ENCODE data around the gene DPP6. TPM values are rescaled to one million over a fixed set of nuclear protein-coding genes. Genes with fewer than 3 reads are reported as not detected.

The DPP6 gene
- total RNA-seq, 1 donor from 2014 or later = 56.3 TPM

- FAIRE-seq (no peak), DNase-seq (ENCODE audit: low spot score in 2 of 2) (no peak)
Observed at GRCh38 chr7:154726368-154726767, 674.2 kb downstream of the DPP6 start.

DNA sequence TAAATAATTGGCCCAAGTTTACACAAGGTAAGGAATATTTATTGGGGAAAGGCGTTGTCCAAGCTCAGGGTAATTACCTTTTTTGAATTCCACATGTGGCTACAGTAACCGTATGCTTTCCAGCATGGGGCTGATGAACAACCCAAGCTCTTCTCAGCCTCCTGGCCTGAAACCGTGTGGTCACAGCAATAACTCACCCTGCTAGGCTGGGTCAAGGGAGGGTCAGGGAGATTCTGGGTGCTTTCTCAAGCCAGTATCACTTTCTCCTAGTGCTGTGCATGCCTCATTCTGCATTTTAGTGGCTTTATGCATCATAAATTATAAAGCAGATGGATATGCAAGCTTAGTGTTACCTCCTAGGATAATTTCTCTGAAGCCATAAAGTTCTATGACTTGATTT is 676.9 kb downstream of the DPP6 start:
- no peak for DNase-seq (ENCODE audit: low spot score in 2 of 2)
- no peak for FAIRE-seq

DNA sequence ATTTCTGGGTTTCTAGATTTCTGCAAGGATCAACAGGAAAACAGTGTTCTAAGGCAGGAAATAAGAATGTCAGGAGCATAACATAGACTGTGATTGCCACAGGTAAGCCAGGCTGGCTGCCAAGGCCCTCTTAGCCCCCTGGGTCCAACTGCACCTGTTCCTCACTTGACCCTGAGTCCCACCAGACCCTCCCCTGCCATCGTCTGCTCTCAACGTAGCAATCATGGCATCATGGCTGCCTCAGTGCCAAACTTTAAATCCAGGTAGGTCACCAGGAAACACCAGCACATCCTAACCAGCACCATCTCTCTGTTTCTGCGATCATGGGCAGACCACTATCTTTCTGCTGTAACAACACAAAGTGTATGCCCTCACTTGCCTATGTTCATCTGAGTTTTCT is 683.6 kb downstream of the DPP6 start:
- DNase-seq (ENCODE audit: low spot score in 2 of 2) (no peak), FAIRE-seq (no peak)

DNA sequence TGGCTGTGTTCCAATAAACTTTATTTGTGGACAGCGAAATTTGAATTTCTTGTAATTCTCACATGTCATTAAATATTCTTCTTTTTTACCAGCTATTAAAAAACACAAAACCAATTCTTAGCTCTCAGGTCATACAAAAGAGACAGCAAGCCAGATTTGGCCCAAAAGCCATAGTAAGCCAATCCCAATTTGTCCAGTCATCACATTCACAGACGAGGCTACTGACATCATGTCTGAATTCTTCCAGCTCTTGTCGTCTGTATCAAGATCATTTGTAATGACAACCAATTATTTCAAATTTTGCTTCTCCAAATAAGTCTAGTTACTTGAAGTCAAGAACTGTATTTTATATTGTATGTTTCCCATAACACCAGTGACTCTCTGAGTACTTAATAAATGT is 684.2 kb downstream of the DPP6 start:
- FAIRE-seq = no peak

GRCh38 chr7:154738216-154738615 is 686.0 kb downstream of the DPP6 start:
- DNase-seq (ENCODE audit: low spot score in 2 of 2) (no peak), FAIRE-seq (no peak)

More for the DNA sequence above, 684.2 kb downstream of the DPP6 start:
- DNase-seq (ENCODE audit: low spot score in 2 of 2) = no peak

DNA sequence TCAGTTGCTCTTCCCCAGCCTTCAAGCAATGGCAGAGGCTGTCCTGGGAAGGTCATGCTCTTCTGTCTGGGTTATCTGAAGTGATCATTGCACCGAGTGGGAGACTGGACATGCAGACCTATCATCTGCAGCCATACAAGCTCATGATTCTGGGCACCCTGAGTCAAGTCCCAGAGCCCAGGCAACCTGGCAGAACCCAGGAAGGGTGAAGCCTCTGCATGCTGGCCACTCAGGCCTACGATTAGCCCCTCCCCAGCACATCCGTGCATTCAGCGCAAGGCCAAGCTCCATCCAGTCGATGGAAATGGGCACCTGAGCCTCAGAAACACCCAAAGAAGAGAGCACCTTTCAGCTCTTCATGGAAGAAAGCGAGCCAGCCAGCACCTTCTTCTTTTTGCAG is 688.9 kb downstream of the DPP6 start:
- FAIRE-seq = no peak

GRCh38 chr7:154743206-154743605 is 691.0 kb downstream of the DPP6 start:
- no peak for DNase-seq (ENCODE audit: low spot score in 2 of 2)
- no peak for FAIRE-seq

More for the DNA sequence above, 688.9 kb downstream of the DPP6 start:
- DNase-seq (ENCODE audit: low spot score in 2 of 2) = no peak

- DNase-seq (ENCODE audit: low spot score in 2 of 2) = peak in 1 of 2 donors; percentile 61
Observed at GRCh38 chr7:154744256-154744860, 692.2 kb downstream of the DPP6 start.

DNA sequence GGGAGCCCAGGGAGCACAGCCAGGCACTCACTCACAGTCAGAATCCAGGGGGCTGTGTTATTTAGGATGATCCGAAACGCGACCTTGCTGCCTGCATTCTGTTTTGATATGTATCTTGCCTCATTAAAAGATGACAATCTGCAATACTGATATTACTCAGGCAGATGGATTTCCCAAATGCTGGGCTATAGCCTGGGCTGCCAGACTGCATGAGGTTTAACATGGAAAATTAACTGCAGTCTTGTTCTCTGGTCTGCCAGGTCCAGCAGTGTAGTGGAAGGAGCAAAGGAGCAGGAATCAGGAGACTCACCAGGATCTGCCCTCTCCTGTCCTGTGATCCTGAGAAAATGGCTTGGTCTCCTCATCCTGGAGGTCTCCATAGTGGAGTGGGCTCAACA is 692.7 kb downstream of the DPP6 start:
- DNase-seq (ENCODE audit: low spot score in 2 of 2) (no peak), FAIRE-seq (no peak)

More at GRCh38 chr7:154744256-154744860, 692.2 kb downstream of the DPP6 start:
- FAIRE-seq = no peak

DNA sequence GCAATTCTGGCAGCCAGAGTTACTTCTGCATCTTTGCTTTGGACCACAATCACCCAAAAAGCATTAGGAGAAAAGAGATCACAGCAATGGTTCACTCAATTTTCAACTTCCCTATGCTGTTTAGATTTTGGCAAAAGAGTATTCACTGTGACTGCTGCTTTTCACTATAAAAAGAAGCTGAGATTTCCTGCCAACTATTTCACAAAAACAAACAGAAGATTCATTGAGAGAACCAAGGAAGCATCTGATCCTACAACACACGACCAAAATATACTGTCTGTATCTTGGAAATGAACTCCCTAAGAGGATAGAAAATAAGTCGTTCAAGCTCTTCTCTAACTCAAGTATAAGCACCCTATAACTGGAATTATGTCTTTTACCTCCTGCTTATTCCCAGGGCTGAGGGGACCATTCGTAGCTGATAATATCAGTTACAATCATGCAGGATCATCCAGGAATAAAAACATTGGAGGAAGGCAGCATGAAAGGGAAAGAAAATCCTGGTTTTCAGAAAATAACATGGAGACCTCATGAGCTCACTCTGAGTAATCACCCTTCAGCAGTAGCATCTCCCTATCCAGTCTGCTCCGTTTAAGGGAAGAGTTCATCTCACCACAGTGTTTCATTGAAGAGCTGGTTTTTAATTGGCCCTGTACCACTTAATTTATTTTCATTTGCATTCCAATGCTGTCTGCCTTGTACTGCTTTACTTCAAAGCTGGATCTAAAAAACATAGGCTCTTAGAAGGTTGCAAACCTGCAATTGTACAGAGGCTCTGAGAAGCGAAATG is 694.6 kb downstream of the DPP6 start:
- peak in 1 of 2 donors; percentile 51 for DNase-seq (ENCODE audit: low spot score in 2 of 2)
- FAIRE-seq = peak; percentile 81

GRCh38 chr7:154748089-154748786 is 696.0 kb downstream of the DPP6 start:
- DNase-seq (ENCODE audit: low spot score in 2 of 2) (no peak), FAIRE-seq (no peak)

- DNase-seq (ENCODE audit: low spot score in 2 of 2) = peak in 1 of 2 donors; percentile 32
- FAIRE-seq = no peak
Observed at GRCh38 chr7:154750353-154750801, 698.2 kb downstream of the DPP6 start.

- no peak for FAIRE-seq
- no peak for DNase-seq (ENCODE audit: low spot score in 2 of 2)
Observed at GRCh38 chr7:154753226-154753625, 701.0 kb downstream of the DPP6 start.

- DNase-seq (ENCODE audit: low spot score in 2 of 2) (no peak), FAIRE-seq (no peak)
Observed at GRCh38 chr7:154757756-154758155, 705.6 kb downstream of the DPP6 start.

GRCh38 chr7:154759989-154760388 is 707.8 kb downstream of the DPP6 start:
- no peak for FAIRE-seq
- no peak for DNase-seq (ENCODE audit: low spot score in 2 of 2)

DNA sequence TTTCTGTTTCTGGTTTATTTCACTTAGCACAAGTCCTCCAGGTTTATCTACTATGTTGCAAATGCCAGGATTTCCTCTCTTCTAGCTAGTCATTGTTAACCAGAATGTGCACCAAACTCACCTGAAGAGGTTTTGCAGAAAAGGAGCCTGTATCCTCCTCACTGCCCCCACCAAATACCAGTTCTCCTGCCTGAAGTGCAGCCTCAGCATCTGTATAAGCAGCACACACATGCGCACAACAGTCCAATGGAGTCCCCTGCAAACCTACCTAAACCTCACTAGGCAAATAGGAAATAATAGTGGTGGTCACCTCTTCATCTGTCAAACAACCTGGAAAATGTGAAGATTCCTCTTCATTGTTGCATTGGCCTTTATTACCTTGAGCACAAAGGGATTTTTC is 712.9 kb downstream of the DPP6 start:
- FAIRE-seq = no peak
- no peak for DNase-seq (ENCODE audit: low spot score in 2 of 2)

- no peak for DNase-seq (ENCODE audit: low spot score in 2 of 2)
Observed at GRCh38 chr7:154767142-154767541, 714.9 kb downstream of the DPP6 start.

DNA sequence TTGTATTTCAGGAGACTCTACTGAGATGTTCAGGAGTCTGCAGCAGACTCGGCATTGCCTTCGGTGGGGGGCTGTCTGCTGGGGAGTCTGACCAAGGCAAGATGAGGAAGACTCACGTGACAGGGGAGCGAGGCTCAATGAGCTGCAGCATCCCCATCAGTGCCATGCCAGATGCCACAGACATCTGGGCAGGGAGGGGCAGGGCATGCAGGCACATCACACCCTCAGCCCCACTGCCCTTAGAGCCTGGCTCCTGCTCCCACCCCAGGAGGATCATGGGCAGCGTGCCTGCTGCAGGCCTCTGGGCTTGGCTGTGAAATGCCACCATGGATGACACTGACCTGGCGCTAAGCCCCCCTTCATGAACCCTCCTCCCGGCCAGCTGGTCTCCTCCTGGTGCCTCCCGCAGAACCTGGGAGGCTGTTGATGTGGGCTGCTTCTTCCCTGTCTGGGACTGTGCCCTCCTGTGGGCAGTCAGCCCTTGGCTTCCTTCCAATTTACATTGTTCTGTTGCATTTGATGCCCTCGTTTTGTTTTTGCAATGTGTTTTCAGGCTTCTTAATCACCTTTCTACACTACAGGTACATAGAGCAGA is 715.7 kb downstream of the DPP6 start:
- FAIRE-seq (no peak), DNase-seq (ENCODE audit: low spot score in 2 of 2) (no peak)

More at GRCh38 chr7:154767142-154767541, 714.9 kb downstream of the DPP6 start:
- no peak for FAIRE-seq

- DNase-seq (ENCODE audit: low spot score in 2 of 2) = no peak
- no peak for FAIRE-seq
Observed at GRCh38 chr7:154769001-154769400, 716.8 kb downstream of the DPP6 start.

GRCh38 chr7:154769527-154769926 is 717.3 kb downstream of the DPP6 start:
- FAIRE-seq (no peak), DNase-seq (ENCODE audit: low spot score in 2 of 2) (no peak)

DNA sequence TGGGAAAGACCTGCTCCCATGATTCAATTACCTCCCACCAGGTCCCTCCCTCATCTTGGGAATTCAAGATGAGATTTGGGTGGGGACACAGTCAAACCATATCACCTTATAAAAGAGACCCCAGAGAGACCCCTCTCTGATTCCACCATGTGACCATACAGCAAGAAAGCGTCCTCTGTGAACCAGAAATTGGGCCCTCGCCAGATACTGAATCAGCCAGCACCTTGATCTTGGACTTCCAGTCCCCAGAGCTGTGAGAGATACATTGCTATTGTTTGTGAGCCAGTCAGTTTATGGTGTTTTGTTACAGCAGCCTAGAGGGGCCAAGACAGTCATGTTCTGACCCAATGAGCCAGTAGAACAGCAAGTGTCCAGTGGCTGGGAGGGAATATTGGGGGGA is 718.2 kb downstream of the DPP6 start:
- no peak for DNase-seq (ENCODE audit: low spot score in 2 of 2)

More for the DNA sequence above, 718.2 kb downstream of the DPP6 start:
- FAIRE-seq = no peak
